ENCODE results near the gene FOXP3.

FOXP3 gene

GRCh38 chrX:49247916-49248811, 16.3 kb downstream of the FOXP3 start:
- no peak for DNase-seq

GRCh38 chrX:49247346-49247745, 17.2 kb downstream of the FOXP3 start:
- no peak for DNase-seq

GRCh38 chrX:49246541-49246940, 18.0 kb downstream of the FOXP3 start:
- DNase-seq, result no peak

- DNase-seq, result no peak
These were observed 20.3 kb downstream of the FOXP3 start for GRCh38 chrX:49244207-49244606.

GRCh38 chrX:49243166-49243565, 21.3 kb downstream of the FOXP3 start:
- DNase-seq, result no peak

GRCh38 chrX:49242545-49243066, 21.9 kb downstream of the FOXP3 start:
- DNase-seq, result no peak

- DNase-seq, result no peak
These were observed 25.8 kb downstream of the FOXP3 start for GRCh38 chrX:49238735-49239134.

- no peak for DNase-seq
These were observed 27.4 kb downstream of the FOXP3 start for GRCh38 chrX:49237060-49237459.

- DNase-seq, result no peak
These were observed 30.5 kb downstream of the FOXP3 start for GRCh38 chrX:49233887-49234555.

GRCh38 chrX:49233176-49233575, 31.3 kb downstream of the FOXP3 start, which contains the start of gene CACNA1F:
Gene CACNA1F, minus strand, starts transcription at chrX:49233340. Its CDS starts 31 bp downstream, at chrX:49233309.
- DNase-seq, result no peak

GRCh38 chrX:49232525-49232924, 32.0 kb downstream of the FOXP3 start:
- DNase-seq, result no peak

GRCh38 chrX:49231333-49232000, 33.0 kb downstream of the FOXP3 start:
- no peak for DNase-seq

GRCh38 chrX:49230500-49231232, 33.8 kb downstream of the FOXP3 start:
- peak; percentile 11 for DNase-seq

GRCh38 chrX:49228185-49228584, 36.3 kb downstream of the FOXP3 start:
- DNase-seq, result no peak

GRCh38 chrX:49227726-49228125, 36.8 kb downstream of the FOXP3 start:
- no peak for DNase-seq

- DNase-seq, result no peak
These were observed 37.6 kb downstream of the FOXP3 start for GRCh38 chrX:49226946-49227345.

- DNase-seq, result no peak
These were observed 38.7 kb downstream of the FOXP3 start for GRCh38 chrX:49225858-49226257.

GRCh38 chrX:49221868-49222267, 42.6 kb downstream of the FOXP3 start:
- no peak for DNase-seq

GRCh38 chrX:49220100-49220499, 44.4 kb downstream of the FOXP3 start:
- DNase-seq, result no peak

GRCh38 chrX:49214996-49215526, 49.4 kb downstream of the FOXP3 start:
- DNase-seq, result no peak

GRCh38 chrX:49214416-49214815, 50.1 kb downstream of the FOXP3 start:
- DNase-seq, result no peak

- DNase-seq, result no peak
These were observed 51.6 kb downstream of the FOXP3 start for GRCh38 chrX:49212861-49213260.
